ENCODE measurements around the gene FUNDC2. TPM values are rescaled to one million over a fixed set of nuclear protein-coding genes. Genes with fewer than 3 reads are reported as not detected.

Gene FUNDC2
- total RNA-seq, 1 experiment from 2014 or later, result 80.7 TPM

DNA sequence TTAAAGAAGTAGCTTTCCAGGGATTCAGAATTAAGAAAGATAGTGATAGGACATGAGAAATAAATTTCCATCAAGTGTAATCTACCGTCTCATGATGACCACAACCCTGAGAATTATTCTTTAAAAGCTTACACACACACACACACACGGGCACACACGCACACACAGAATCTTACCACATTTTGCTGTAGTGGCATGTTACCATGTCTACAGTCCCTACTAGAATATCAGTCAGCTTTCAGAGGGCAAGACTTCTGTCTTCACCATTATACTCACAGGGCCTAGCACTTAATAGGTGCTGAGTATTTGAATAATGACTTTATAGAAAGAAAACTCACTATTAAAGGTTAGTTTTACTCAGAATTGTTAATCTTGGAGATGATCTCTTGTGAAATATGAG lies 28.9 kb downstream of the FUNDC2 start:
- Histone ChIP-seq H3K9me3 (ENCODE audit: low read length) (no peaks in the 10 kb centered on the region), H3K79me2 (ENCODE audit: low read length) (no peaks in the 10 kb centered on the region), H2AFZ (ENCODE audit: low read length) (no peak overlapping the region), H3K27ac (ENCODE audit: low read length) (no peak overlapping the region), H3K4me3 (ENCODE audit: low read length) (no peak overlapping the region), H3K4me1 (ENCODE audit: insufficient read depth, low read length) (no peaks in the 10 kb centered on the region), H3K27me3 (ENCODE audit: low read length) (no peaks in the 10 kb centered on the region), H3K4me2 (ENCODE audit: low read length) (no peak overlapping the region), H3K9me2 (replicated peaks; ENCODE audit: low read length) (no peaks in the 10 kb centered on the region), H3K36me3 (ENCODE audit: low read depth, low read length) (peaks cover 7% of the 10 kb centered on the region; the same call in 1 of the 2 replicates), H4K20me1 (ENCODE audit: low read length) (no peaks in the 10 kb centered on the region), H3F3A (ENCODE audit: low read length, unreplicated experiment) (no peaks in the 10 kb centered on the region), H3K9ac (ENCODE audit: low read length) (no peak overlapping the region)
- BruUV-seq (replicated peaks), result no TSS peak
- POLR2A ChIA-PET (ENCODE audit: unreplicated experiment), result no interaction called here
- CTCF ChIA-PET, result no interaction called here
- intact Hi-C loops (cut with micrococcal nuclease), result loop anchor here (10.0 kb wide), 1 partner anchor 141 kb away; no protein-coding TSS in a partner anchor
- no peak for TF ChIP-seq EZH2 (IDR thresholded peaks at IDR 0.05; ENCODE audit: low read length, unreplicated experiment)
- TF ChIP-seq CTCF (conservative IDR thresholded peaks at IDR 0.05; ENCODE audit: low read depth, low read length), result no peak
- no peak for TF ChIP-seq EZH2phosphoT487 (IDR thresholded peaks at IDR 0.05; ENCODE audit: borderline replicate concordance, low read length)
- DNase-seq (no peak), ATAC-seq (no peak)

GRCh38 chrX:155056471-155056870 lies 29.8 kb downstream of the FUNDC2 start:
- no peaks in the 10 kb centered on the region for H3K9me3 ChIP-seq (ENCODE audit: low read length)
- intact Hi-C loops (cut with micrococcal nuclease), result loop anchor here (10.0 kb wide), 1 partner anchor 142 kb away; no protein-coding TSS in a partner anchor
- H3K9me2 ChIP-seq (replicated peaks; ENCODE audit: low read length), result no peaks in the 10 kb centered on the region
- no peak for TF ChIP-seq EZH2 (IDR thresholded peaks at IDR 0.05; ENCODE audit: low read length, unreplicated experiment)
- TF ChIP-seq EZH2phosphoT487 (IDR thresholded peaks at IDR 0.05; ENCODE audit: borderline replicate concordance, low read length), result no peak
- no peak for TF ChIP-seq CTCF (conservative IDR thresholded peaks at IDR 0.05; ENCODE audit: low read depth, low read length)
- ATAC-seq (0 out of 2 replicates have a peak, but pooled peaks have one; percentile 7), DNase-seq (no peak)
- BruUV-seq (replicated peaks), result no TSS peak
- no peak overlapping the region for H3K4me3 ChIP-seq (ENCODE audit: low read length)
- no peak overlapping the region for H3K27ac ChIP-seq (ENCODE audit: low read length)
- ChIA-PET POLR2A (ENCODE audit: unreplicated experiment) (no interaction called here), CTCF (interaction anchor here (0.8 kb wide), 1 partner anchor 28 kb away, joined by 3 read pairs; no protein-coding TSS in a partner anchor)
- no peak overlapping the region for H2AFZ ChIP-seq (ENCODE audit: low read length)
- H3K9ac ChIP-seq (ENCODE audit: low read length), result no peak overlapping the region
- no peaks in the 10 kb centered on the region for H4K20me1 ChIP-seq (ENCODE audit: low read length)
- H3K27me3 ChIP-seq (ENCODE audit: low read length), result no peaks in the 10 kb centered on the region
- H3F3A ChIP-seq (ENCODE audit: low read length, unreplicated experiment), result no peaks in the 10 kb centered on the region
- H3K79me2 ChIP-seq (ENCODE audit: low read length), result no peaks in the 10 kb centered on the region
- H3K4me1 ChIP-seq (ENCODE audit: insufficient read depth, low read length), result no peaks in the 10 kb centered on the region
- H3K4me2 ChIP-seq (ENCODE audit: low read length), result no peak overlapping the region
- peaks cover 11% of the 10 kb centered on the region; the same call in 1 of the 2 replicates for H3K36me3 ChIP-seq (ENCODE audit: low read depth, low read length)

Data from PC-3 (cell line).